ENCODE results near the gene RIOX2.

- TF ChIP-seq CTCF (IDR thresholded peaks at IDR 0.05; ENCODE audit: poor library complexity, severe bottlenecking), result no peak
- no peak for TF ChIP-seq EZH2 (IDR thresholded peaks at IDR 0.05; ENCODE audit: borderline replicate concordance, insufficient read depth, low read length, poor library complexity, severe bottlenecking)
- TF ChIP-seq POLR2AphosphoS5 (IDR thresholded peaks at IDR 0.05), result no peak
- TF ChIP-seq RAD21 (conservative IDR thresholded peaks at IDR 0.05), result no peak
- TF ChIP-seq REST (IDR thresholded peaks at IDR 0.05; ENCODE audit: borderline replicate concordance), result no peak
Observed at GRCh38 chr3:97927704-97928103, 44.5 kb downstream of the RIOX2 start.

Data from neural cell (in vitro differentiated cells).